GM19239 (cell line): ENCODE data around the gene ANKAR.
A peak's percentile ranks its signal among the peaks of the same experiment; 100 is the strongest.
"Not testable (repeated sequence)": the region's sequence is repeated elsewhere in the genome, so short reads cannot be mapped to it uniquely, and the experiment has no call there.

Experiments
- DNase-seq: peaks from one replicate; pipeline ENCODE4 v3.0.0; 2011; ENCODE audit warnings: low spot score; ENCODE audit not compliant: insufficient read length
- FAIRE-seq: peaks from 2 replicates; lab custom pipeline; 2011; peaks lifted over from hg19 to GRCh38; lab: Jason Lieb, UNC

The ANKAR gene

GRCh38 chr2:189674374-189675112, at the start of gene ANKAR:
Gene ANKAR (plus strand): TSS chr2:189674670. CDS start chr2:189676491, 1,821 bp downstream.
- DNase-seq, result peak; percentile 65
- peak; percentile 87 for FAIRE-seq

- DNase-seq (no peak), FAIRE-seq (no peak)
Observed at GRCh38 chr2:189625636-189626035, 48.8 kb upstream of the ANKAR start.

- FAIRE-seq, result no peak
- DNase-seq, result no peak
Observed at GRCh38 chr2:189627789-189628188, 46.7 kb upstream of the ANKAR start.

- FAIRE-seq (no peak), DNase-seq (no peak)
Observed at GRCh38 chr2:189628817-189629530, 45.5 kb upstream of the ANKAR start.

DNA sequence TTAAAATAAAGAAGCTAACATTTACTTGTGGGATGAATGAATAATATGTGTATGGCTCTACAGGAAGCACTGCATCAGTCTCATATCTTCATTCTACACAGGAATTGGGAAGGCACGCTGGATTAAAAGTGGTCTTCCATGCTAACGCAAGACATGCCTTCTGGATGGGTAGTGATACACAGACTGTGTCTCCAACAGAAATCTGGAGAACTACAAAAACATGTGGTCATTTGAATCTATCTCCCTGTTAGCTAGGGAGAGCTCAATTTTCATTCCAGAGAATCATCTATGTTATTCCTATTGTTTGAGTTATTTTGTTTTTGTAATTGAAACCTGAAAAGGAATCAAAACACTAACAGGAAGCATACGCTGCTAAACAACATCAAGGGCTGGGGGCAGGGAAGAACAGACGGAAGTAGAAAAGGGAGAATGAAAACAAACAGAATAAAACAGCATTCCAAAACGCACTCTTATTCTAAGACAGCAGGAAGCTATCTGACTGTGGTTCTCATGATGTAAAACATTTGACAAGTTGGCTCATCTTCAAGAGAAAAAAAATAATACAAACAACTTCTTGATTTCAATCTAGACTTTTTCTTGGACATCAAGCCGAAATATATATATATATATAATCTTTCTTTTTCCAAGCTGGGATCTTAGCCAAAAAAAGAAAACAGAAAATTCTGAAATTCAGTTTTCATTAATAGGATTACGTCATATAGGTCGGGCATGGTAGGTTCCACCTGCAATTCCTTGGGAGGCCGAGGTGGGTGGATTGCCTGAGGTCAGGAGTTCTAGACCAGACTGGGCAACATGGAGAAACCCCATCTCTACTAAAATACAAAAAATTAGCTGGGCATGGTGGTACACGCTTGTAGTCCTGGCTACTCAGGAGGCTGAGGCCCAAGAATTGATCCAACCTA, 44.7 kb upstream of the ANKAR start:
- DNase-seq (no peak), FAIRE-seq (no peak)

GRCh38 chr2:189631849-189632248, 42.6 kb upstream of the ANKAR start:
- DNase-seq, result no peak
- FAIRE-seq, result no peak

GRCh38 chr2:189633392-189633811, 41.1 kb upstream of the ANKAR start:
- FAIRE-seq (no peak), DNase-seq (no peak)

- FAIRE-seq (no peak), DNase-seq (no peak)
Observed at GRCh38 chr2:189635353-189635752, 39.1 kb upstream of the ANKAR start.

- no peak for FAIRE-seq
- no peak for DNase-seq
Observed at GRCh38 chr2:189638301-189639006, 36.0 kb upstream of the ANKAR start.

DNA sequence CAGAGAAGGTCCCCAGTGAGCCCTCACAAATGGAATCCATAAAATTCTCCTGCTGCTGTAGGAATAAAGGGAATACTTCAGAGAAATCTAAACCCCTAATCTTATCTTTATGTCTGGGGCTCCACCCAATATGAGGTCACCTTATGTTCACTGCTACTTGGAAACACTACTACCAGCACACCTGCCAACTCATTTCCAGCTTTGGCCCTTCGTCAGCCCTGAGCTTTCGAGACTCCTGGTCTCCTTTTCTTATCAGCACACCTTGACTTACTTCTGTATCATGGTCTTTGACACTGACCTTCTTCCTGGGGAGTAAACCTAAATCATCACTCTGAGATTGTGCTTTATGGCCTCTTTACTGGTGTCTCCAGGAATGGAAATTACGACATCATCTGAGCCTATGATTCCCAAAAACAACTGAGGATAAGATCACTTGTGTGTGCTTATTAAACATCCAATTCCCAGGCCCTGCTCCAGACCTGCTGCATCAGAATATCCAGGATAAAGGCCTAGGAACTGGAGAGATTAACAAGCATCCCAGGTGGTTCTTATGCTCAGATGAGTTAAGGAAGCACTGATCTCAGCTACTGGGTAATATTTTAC, 35.4 kb upstream of the ANKAR start:
- FAIRE-seq (no peak), DNase-seq (no peak)

- FAIRE-seq, result no peak
- no peak for DNase-seq
Observed at GRCh38 chr2:189641002-189641401, 33.5 kb upstream of the ANKAR start.

DNA sequence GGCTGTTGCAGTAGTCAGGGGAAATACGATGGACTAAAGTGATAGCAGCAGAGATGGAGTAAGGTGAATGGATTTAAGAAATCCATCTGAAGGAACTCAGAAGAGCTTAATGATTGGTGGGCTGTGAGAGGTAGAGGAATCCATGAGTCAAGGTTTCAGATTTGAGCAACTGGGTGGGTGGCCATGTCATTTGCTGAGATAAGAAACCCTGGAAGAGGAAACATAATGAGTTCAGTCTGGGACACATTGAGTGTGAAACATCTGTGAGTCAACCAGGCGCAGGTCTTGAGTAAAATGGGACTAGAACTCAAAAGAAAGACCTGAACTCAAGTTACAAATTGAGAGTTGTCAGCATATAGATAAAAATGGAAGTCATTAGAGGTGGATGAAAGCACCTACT, 32.9 kb upstream of the ANKAR start:
- FAIRE-seq, result no peak
- no peak for DNase-seq

DNA sequence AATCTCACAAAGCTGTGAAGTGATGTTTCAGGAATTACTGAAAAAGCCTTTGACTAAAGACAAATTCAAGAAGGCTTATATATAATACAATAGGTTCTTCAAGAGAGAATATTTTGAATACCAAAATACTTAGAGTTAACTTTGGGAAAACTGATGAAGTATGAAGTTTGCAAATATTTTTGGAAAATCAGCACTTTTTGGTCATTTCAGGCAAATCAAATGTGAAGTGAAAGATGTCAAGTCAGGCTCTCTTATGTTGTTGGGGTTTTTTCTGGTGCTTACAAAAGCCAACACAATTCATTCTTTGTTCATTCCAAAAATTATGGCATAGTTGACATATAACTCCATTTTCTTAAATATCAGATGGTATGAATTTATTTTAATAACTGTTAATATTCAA, 27.9 kb upstream of the ANKAR start:
- DNase-seq, result no peak
- FAIRE-seq, result no peak

DNA sequence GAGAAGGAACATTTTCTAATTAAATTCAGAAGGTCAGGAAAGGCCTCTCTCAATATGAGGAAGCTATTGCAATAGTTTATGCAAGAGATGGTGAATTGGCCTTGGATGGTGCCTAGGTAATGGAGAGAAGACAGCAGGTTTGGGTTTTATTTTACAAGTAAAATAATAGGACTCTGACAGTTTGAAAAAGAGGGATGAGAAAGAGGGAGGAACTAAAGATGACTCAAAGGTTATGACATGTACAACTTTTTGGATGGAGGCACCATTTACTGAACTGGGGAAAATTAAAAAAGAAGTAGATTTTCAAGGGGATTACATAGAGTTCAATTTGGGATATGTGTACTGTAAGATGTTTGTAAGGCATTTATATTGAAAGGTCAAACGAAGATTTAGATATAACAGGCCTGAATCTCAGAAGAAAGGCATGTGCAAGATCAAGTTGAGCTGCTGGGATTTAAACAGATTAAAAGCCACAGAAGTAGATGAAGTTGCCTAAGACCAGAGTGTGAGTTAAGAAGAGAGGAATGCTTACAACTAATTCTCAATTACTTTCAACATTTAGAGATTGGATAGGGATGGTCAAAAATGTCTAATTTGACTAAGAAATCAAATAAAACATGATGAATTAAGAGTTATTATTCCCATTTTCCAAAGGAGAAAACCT, 25.5 kb upstream of the ANKAR start:
- DNase-seq, result no peak
- FAIRE-seq, result no peak

- FAIRE-seq (no peak), DNase-seq (no peak)
Observed at GRCh38 chr2:189651284-189651683, 23.2 kb upstream of the ANKAR start.

DNA sequence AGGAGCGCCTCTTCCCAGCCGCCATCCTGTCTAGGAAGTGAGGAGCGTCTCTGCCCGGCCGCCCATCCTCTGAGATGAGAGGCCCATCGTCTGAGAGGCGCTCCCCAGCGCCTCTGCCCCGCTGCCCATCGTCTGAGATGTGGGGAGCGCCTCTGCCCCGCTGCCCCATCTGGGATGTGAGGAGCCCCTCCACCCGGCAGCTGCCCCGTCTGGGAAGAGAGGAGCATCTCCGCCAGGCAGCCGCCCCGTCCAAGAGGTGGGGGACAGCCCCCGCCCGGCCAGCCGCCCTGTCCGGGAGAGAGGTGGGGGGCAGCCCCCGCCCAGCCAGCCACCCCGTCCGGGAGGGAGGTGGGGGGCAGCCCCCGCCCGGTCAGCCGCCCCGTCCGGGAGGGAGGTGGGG, 21.0 kb upstream of the ANKAR start:
- not testable (repeated sequence) for FAIRE-seq

GRCh38 chr2:189654641-189655040, 19.8 kb upstream of the ANKAR start:
- DNase-seq, result no peak

More for the DNA sequence above, 21.0 kb upstream of the ANKAR start:
- not testable (repeated sequence) for DNase-seq

GRCh38 chr2:189657867-189658266, 16.6 kb upstream of the ANKAR start:
- DNase-seq (no peak), FAIRE-seq (no peak)

More at GRCh38 chr2:189654641-189655040, 19.8 kb upstream of the ANKAR start:
- FAIRE-seq, result no peak
